Measurements from ENCODE around the gene NME5.

The NME5 gene

DNA sequence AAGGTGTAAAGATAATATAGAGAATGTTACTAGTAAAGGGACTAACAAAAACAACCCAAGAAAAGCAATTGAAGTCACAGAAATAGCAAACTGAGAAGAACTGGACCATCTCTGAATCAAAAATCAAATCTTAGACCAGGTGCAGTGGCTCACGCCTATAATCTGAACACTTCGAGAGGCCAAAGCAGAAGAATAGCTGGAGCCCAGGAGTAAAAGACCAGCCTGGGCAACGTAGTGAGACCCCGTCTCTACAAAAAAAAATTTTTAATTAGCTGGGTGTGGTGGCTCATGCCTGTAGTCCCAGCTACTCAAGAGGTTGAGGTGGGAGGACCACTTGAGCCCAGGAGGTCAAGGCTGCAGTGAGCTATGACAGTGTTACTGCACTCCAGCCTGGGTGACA lies 28.0 kb downstream of the NME5 start:
- DNase-seq (ENCODE audit: insufficient read length, low spot score) (no peak), FAIRE-seq (no peak)
- TF ChIP-seq, protein P1, sequence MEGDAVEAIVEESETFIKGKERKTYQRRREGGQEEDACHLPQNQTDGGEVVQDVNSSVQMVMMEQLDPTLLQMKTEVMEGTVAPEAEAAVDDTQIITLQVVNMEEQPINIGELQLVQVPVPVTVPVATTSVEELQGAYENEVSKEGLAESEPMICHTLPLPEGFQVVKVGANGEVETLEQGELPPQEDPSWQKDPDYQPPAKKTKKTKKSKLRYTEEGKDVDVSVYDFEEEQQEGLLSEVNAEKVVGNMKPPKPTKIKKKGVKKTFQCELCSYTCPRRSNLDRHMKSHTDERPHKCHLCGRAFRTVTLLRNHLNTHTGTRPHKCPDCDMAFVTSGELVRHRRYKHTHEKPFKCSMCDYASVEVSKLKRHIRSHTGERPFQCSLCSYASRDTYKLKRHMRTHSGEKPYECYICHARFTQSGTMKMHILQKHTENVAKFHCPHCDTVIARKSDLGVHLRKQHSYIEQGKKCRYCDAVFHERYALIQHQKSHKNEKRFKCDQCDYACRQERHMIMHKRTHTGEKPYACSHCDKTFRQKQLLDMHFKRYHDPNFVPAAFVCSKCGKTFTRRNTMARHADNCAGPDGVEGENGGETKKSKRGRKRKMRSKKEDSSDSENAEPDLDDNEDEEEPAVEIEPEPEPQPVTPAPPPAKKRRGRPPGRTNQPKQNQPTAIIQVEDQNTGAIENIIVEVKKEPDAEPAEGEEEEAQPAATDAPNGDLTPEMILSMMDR (IDR thresholded peaks at IDR 0.05; ENCODE audit: insufficient read depth, missing control alignments) = no peak

DNA sequence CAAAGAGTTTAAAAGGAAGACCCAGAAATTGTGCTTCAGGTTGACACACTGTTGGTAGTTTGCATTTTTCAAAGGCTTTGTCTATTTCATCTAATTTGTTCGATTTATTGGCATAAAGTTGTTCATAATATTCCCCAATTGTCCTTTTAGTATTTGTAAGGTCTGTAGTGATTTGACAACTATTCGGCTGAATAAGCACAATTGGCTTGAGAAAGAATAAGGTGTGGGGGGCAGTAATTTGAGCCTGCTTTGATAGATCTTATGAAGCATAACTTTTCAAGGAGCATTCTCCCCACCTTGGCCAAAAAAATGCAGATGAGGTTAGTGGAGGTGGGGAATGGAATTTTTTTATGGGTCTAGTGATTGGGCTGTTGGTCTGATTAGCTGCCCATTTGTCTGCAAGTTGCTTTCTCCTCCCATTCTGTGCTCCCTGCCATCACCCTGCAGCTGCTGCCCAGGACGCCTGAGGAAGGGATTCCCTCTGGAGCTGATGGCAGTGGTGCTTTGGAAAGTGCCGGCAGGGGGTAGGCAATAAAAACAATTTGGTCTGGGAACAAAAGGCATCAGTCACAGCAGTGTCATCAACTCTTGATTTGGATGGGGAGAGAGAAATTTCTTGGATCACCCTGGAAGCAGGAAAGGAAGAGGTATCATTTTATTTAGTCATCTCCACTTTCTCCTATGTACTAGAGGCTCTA lies 28.8 kb downstream of the NME5 start:
- DNase-seq (ENCODE audit: insufficient read length, low spot score) = no peak
- TF ChIP-seq, protein P1 (IDR thresholded peaks at IDR 0.05; ENCODE audit: insufficient read depth, missing control alignments) = no peak
- FAIRE-seq = no peak

DNA sequence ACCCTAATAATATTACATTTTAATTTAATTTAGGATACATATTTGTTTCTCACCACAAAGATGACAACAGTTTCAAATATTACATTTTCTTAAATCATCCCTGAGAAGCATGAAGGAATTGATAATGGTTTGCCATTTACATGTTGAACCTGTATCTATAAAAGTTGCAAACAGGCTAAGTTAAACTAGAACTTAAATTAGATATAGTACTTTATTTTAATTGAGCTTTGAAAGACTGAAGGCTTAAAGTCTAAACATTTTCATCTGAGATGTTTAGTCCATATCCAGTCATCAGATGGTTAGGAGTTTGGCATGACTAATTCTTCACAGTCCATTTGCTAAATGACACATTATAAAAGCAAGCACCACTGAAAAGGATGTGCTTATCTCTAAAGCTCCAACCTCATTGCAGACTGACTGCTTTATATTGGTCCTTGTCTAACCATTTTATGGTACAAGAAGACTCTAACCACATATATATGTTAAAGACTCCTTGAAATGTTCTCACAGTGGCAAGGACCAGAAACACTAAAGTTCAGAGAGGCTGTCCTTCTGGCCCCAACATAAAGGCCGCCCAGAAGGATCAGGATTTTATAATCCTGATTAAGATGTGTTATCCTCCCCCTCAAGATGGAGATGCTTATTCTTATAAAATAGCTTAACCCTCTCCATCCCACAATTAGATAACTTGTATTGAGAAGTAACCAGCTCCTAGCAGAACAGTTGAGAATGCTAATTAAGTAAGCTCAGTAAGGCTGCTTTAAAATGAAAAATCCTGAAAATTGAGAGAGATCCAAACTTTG lies 29.6 kb downstream of the NME5 start:
- TF ChIP-seq, protein P1 (IDR thresholded peaks at IDR 0.05; ENCODE audit: insufficient read depth, missing control alignments) = no peak
- FAIRE-seq = peak; percentile 69
- peak; percentile 57 for DNase-seq (ENCODE audit: insufficient read length, low spot score)

DNA sequence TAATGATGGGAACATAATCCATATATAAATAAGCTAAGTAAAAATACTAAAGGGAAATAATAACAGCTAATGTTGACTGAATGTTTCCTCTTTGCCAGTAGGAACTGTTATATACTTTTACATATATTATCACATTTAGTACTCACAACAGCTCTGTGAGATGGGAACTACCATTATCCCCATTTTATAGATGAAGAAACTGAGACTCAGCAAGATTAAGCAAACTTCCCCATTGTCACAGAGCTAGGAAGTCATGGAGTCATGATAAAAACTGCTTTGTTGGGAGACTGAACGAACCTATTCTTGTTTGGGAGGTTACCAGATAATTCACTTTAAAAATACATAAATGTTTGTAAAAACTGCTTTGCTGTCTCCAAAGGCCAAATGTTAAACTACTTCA lies 32.0 kb downstream of the NME5 start:
- TF ChIP-seq, protein P1 (IDR thresholded peaks at IDR 0.05; ENCODE audit: insufficient read depth, missing control alignments) = no peak
- no peak for DNase-seq (ENCODE audit: insufficient read length, low spot score)
- no peak for FAIRE-seq

DNA sequence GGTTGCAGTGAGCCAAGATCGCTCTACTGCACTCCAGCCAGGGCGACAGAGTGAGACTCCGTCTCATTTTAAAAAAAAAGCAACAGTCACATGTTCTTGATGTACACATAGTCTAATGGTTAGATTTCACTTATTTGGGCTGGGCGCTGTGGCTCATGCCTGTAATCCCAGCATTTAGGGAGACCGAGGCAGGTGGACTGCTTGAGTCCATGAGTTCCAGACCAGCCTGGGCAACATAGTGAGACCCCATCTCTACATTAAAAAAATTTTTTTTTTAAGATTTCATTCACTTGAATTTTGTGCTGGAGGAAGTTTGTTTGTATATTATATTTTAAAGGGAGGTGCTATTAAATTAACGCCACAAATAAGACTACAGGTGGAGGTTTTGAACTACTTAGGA lies 33.5 kb downstream of the NME5 start:
- TF ChIP-seq, protein P1 (IDR thresholded peaks at IDR 0.05; ENCODE audit: insufficient read depth, missing control alignments) = no peak
- FAIRE-seq (no peak), DNase-seq (ENCODE audit: insufficient read length, low spot score) (no peak)

GRCh38 chr5:138103319-138103637 lies 36.0 kb downstream of the NME5 start:
- DNase-seq (ENCODE audit: insufficient read length, low spot score) = no peak
- TF ChIP-seq, protein P1 (IDR thresholded peaks at IDR 0.05; ENCODE audit: insufficient read depth, missing control alignments) = no peak
- no peak for FAIRE-seq
